ENCODE measurements around the gene PIP5K1B. TPM values are rescaled to one million over a fixed set of nuclear protein-coding genes. Genes with fewer than 3 reads are reported as not detected.

PIP5K1B gene
- total RNA-seq, 1 experiment from 2014 or later: 0.16 TPM

DNA sequence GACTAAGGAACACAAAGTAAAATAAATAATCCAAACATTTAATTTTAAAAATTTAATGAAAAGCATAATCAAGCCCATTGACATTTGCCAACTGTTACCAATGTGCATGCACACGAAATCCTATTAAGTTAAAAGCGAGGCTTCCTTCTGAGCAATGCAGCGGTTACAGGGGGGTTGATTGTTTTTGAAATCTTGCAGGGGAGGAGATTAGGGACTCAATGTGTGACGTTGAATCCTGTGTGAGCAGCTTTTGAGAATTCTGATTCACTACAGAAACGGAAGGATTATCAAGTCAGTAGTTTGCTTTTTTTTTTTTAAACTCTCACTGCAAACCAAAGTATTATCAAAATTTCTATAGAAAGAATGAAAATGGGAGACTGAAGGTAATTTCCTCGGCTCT lies 199.4 kb downstream of the PIP5K1B start:
- H3K4me3 Mint-ChIP-seq (ENCODE audit: unreplicated experiment): no peak overlapping the region
- POLR2A ChIA-PET: no interaction called here
- no peaks in the 10 kb centered on the region for H3K4me1 Mint-ChIP-seq (ENCODE audit: insufficient read depth, unreplicated experiment)
- BruUV-seq (replicated peaks): no TSS peak
- DNase-seq (ENCODE audit: unreplicated experiment): no peak
- no peak overlapping the region for H3K27ac Mint-ChIP-seq (ENCODE audit: low read depth, unreplicated experiment)
- no peaks in the 10 kb centered on the region for H3K36me3 Mint-ChIP-seq (ENCODE audit: insufficient read depth, unreplicated experiment)
- TF ChIP-seq CTCF (IDR thresholded peaks at IDR 0.05; ENCODE audit: unreplicated experiment): no peak
- intact Hi-C loops (cut with micrococcal nuclease): no loop called here
- peaks cover 76% of the 10 kb centered on the region for H3K27me3 Mint-ChIP-seq (ENCODE audit: insufficient read depth, unreplicated experiment)
- CTCF ChIA-PET: no interaction called here
- H3K9me3 Mint-ChIP-seq (ENCODE audit: unreplicated experiment): no peaks in the 10 kb centered on the region

- no peak overlapping the region for H3K4me3 Mint-ChIP-seq (ENCODE audit: unreplicated experiment)
- H3K36me3 Mint-ChIP-seq (ENCODE audit: insufficient read depth, unreplicated experiment): no peaks in the 10 kb centered on the region
- no peak overlapping the region for H3K27ac Mint-ChIP-seq (ENCODE audit: low read depth, unreplicated experiment)
- no TSS peak for BruUV-seq (replicated peaks)
- no peak for DNase-seq (ENCODE audit: unreplicated experiment)
- ChIA-PET CTCF (no interaction called here), POLR2A (no interaction called here)
- TF ChIP-seq CTCF (IDR thresholded peaks at IDR 0.05; ENCODE audit: unreplicated experiment): no peak
- H3K4me1 Mint-ChIP-seq (ENCODE audit: insufficient read depth, unreplicated experiment): no peaks in the 10 kb centered on the region
- peaks cover 81% of the 10 kb centered on the region for H3K27me3 Mint-ChIP-seq (ENCODE audit: insufficient read depth, unreplicated experiment)
- no peaks in the 10 kb centered on the region for H3K9me3 Mint-ChIP-seq (ENCODE audit: unreplicated experiment)
- intact Hi-C loops (cut with micrococcal nuclease): no loop called here
Measured at GRCh38 chr9:68905129-68905528, 200.1 kb downstream of the PIP5K1B start.

- no peak for DNase-seq (ENCODE audit: unreplicated experiment)
- Mint-ChIP-seq H3K36me3 (ENCODE audit: insufficient read depth, unreplicated experiment) (no peaks in the 10 kb centered on the region), H3K27me3 (ENCODE audit: insufficient read depth, unreplicated experiment) (peaks cover 83% of the 10 kb centered on the region), H3K4me1 (ENCODE audit: insufficient read depth, unreplicated experiment) (no peaks in the 10 kb centered on the region), H3K27ac (ENCODE audit: low read depth, unreplicated experiment) (no peak overlapping the region), H3K9me3 (ENCODE audit: unreplicated experiment) (no peaks in the 10 kb centered on the region), H3K4me3 (ENCODE audit: unreplicated experiment) (no peak overlapping the region)
- intact Hi-C loops (cut with micrococcal nuclease): no loop called here
- TF ChIP-seq CTCF (IDR thresholded peaks at IDR 0.05; ENCODE audit: unreplicated experiment): no peak
- CTCF ChIA-PET: no interaction called here
- POLR2A ChIA-PET: no interaction called here
- BruUV-seq (replicated peaks): no TSS peak
Measured at GRCh38 chr9:68907910-68908309, 202.9 kb downstream of the PIP5K1B start.

- Mint-ChIP-seq H3K4me3 (ENCODE audit: unreplicated experiment) (no peak overlapping the region), H3K27ac (ENCODE audit: low read depth, unreplicated experiment) (no peak overlapping the region), H3K4me1 (ENCODE audit: insufficient read depth, unreplicated experiment) (no peaks in the 10 kb centered on the region), H3K27me3 (ENCODE audit: insufficient read depth, unreplicated experiment) (peaks cover 75% of the 10 kb centered on the region), H3K9me3 (ENCODE audit: unreplicated experiment) (no peaks in the 10 kb centered on the region), H3K36me3 (ENCODE audit: insufficient read depth, unreplicated experiment) (no peaks in the 10 kb centered on the region)
- no TSS peak for BruUV-seq (replicated peaks)
- no peak for TF ChIP-seq CTCF (IDR thresholded peaks at IDR 0.05; ENCODE audit: unreplicated experiment)
- ChIA-PET CTCF (no interaction called here), POLR2A (no interaction called here)
- no peak for DNase-seq (ENCODE audit: unreplicated experiment)
- intact Hi-C loops (cut with micrococcal nuclease): no loop called here
Measured at GRCh38 chr9:68912561-68912960, 207.5 kb downstream of the PIP5K1B start.

All from MCF 10A (cell line).